ENCODE data around the gene KSR2. TPM values are rescaled to one million over a fixed set of nuclear protein-coding genes. Genes with fewer than 3 reads are reported as not detected.
"Not testable (repeated sequence)": the region's sequence is repeated elsewhere in the genome, so short reads cannot be mapped to it uniquely, and the experiment has no call there.

The KSR2 gene
- polyA plus RNA-seq, 1 donor: 1.2 TPM

DNA sequence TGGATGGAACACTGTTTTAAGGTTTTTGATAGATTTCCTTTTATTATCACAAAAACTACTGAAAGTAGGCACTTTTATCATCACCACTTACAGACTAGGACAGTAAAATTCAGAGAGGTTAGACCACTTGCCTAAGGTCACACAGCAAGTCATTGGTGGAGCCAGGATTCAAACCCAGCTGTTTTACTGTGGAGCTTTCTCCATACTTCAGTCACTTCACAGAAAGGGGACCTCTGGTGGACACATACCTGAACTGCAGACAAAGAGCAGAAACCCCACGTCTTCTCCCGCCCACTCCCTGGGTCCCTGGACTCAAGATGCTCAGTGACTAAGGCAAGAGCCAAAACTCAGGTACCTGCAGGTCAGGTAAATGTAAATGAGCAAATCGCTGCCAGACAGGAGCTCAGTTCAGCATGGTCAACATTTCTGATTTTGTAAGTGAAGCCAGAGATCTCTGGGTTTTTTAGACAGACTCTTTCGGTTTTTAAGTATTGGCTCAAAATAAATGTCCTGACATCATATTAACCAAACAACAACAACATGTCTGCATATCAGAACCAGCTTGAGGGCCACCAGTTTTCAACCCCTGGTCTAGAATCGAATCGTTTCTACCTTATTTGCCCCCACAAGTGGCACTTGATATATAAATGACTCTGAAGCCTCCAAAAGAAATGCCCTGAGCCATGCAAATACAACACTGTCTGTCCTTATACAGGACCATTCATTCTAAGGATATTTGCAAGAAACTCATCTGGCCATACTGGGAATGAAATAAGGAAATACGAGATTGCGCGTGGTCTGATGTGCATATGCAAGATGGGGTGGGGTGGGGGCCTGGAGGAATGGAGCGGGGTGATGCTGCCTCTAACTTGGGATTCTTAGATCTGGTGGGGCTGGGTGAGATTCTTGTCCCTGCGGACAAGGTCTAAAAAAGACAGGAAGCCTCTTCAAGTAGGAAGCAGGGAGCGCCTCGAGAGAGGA is 110.9 kb downstream of the KSR2 start:
- no peak for DNase-seq

DNA sequence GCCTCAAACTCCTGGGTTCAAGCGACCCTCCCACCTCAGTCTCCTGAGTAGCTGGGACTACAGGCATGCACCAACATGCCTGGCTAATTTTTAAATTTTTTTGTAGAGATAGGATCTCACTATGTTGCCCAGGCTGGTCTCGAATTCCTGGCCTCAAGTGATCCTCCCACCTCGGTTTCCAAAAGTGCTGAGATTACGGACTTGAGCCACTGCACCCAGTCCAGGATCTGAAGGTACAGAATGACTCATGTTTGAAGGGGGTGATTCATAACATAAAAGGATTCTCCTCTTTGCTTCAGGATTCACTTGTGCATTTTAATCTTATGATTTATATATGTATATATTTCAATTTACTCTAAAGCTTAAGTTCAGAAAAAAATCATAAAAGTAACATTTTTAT is 111.7 kb downstream of the KSR2 start:
- not testable (repeated sequence) for DNase-seq

DNA sequence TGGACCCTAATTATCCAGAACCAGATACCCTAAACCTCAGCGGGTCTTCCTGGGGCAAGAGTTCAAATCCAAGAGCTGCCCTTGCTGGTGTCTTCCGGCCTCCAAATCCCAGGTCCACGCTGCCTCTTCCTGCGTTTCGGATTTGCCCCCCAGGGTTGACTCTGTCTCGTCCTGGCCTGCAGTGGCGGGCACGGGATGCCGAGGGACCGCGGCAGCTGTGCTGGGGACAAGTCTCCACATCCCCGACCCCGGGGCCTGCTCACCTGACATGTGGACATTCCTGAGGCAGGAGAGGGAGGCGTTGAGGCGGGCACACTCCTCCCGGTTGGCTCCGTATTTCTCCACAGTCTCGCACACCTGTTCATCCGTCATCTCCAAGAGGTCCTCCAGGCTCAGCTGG is 113.6 kb downstream of the KSR2 start:
- DNase-seq: no peak

GRCh38 chr12:117854339-117855012 is 114.3 kb downstream of the KSR2 start:
- no peak for DNase-seq

DNA sequence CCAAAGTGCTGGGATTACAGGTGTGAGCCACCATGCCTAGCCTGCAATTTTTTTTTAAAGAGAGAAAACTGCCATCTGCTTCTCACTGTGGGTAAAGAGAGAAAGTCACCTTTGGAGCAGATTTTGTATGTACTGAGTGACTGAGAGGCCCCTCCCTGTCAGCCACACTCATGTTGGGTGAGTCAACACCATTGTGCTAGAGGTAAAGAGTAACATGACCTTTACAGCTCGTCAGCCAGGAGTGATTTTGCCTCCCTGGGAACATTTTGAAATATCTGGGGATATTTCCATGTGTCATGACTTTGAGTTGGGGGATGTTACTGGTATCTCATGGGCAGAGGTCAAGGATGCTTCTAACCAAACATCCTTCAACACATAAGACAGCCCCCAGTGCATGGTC is 115.2 kb downstream of the KSR2 start:
- no peak for DNase-seq

DNA sequence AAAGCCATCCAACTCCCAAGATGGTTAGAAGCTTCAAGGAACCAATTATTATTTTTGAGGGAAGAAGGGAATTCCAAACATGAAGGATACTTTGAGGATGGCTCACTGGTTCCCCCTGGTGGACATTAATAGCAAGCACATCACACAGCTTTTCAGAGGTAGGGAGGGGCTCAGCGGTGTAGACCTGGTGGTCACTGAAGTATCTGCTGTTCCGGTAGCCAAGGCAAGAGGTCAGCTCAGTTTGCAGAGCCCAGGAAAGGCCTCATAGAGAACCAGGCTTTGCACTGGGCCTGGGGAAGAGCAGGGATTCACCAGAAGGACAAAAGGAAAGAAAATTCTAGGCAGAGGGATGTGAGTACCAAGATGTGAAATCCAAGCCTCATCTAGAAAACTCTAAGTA is 118.7 kb downstream of the KSR2 start:
- DNase-seq: peak; percentile 50

- DNase-seq: no peak
These were observed 121.4 kb downstream of the KSR2 start for GRCh38 chr12:117847371-117847770.

DNA sequence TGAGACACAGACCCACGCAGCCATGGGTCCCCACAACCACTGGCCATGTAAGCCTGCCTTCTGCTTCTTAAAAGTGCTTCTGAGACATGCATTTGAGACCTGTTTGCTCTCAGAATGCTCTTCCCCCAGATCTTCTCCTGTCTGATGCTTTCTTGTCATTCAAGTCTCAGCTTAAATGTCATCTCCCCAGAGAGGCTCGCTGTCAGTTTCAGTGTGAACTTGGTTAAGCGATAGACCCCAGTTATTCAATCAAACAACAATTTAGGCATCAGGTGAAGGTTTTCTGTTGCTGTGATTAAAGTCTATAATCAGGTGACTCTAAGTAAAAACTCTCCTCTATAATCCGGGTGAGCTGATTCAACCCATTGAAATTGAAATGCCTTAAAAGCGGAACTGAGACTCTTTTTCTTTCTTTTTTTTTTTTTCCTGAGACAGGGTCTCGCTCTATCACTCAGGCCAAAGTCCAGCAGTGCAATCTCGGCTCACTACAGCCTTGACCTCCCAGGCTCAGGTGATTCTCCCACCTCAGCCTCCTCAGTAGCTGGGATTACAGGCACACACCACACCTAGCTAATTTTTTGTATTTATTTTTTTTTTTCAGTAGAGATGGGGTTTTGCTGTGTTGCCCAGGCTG is 123.4 kb downstream of the KSR2 start:
- DNase-seq: no peak

DNA sequence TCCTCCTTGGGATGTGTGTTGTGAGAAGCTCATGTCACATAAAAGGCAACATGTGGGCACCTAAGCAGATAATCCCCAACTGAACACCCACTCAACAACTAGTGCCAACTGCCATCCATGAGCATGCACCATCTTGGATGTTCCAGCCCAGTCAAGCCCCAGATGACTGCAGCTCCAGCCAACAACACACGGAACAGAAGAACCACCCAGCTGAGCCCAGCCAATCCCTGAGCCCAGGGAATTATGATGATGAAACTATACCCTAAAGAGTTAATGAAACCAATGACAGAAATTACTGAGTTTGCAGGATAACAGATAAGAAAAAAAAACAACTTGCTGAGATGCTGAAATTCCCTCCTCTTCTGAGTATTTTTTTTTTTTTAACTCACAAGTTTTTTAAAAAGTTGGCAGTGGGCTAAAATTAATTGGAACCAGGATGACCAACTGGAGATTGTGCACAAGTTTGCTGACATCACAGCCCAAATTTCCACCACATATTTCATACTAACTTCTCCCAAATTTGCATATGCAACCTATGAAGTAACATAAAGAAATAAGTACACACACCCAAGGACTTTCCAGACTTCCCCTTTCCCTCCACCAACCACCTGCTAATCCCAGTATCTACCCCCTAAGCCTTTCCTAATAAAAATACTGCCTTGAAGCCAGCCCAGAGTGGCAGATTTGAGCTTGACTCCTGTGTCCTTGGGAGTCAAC is 124.5 kb downstream of the KSR2 start:
- no peak for DNase-seq

- no peak for DNase-seq
These were observed 126.2 kb downstream of the KSR2 start for GRCh38 chr12:117842630-117843029.

GRCh38 chr12:117842220-117842619 is 126.6 kb downstream of the KSR2 start:
- no peak for DNase-seq

DNA sequence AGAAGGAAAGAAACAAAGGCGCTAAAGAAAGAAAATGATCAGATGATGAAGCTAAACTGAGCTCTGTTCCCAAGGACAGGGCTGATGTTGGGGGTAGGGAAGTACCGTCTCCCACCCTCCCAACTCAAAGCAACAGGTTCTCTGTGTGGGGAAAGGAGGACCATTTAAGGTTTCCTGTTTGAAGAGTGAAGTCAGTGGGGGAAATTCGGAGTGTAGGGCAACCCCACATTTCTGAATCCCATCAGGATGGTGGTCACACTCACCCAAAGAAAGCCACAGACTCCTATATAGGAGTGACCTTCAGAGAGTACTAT is 131.1 kb downstream of the KSR2 start:
- no peak for DNase-seq

DNA sequence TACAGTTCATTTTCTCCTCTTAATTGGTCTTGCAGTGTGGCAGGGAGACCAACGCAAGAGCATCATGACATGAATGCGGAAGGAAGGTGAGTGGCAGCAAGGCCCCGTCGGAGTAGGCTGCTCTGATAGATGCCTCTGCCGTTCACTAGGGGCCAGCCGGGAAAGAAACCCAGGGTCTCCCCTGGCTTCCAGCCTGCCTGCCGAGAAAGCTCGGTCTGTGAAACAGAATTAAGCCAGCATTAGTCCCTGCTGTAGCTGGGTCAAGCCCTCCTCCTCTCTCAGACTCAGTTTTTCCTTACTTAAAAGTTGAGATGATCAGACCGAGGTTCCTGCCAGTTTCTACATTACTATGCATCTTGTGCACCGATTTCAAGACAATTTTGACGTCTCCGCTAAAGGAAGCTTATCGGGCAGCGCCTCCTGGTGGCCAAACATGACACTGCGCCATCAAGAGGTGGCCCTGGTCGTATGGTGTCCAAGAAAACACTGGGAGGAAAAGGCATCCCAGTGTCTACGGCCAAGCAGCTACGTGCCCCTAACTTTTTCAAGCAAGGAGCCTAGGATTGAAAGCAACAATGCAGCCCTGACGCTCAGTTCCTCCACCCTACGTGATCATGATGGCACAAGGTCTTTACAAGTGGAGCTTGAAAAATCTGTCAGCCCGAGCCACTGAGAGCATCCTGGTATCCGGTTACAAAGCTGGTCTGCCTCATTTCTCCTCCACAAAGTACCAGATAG is 131.6 kb downstream of the KSR2 start:
- peak; percentile 73 for DNase-seq

GRCh38 chr12:117836476-117836875 is 132.3 kb downstream of the KSR2 start:
- DNase-seq: no peak

DNA sequence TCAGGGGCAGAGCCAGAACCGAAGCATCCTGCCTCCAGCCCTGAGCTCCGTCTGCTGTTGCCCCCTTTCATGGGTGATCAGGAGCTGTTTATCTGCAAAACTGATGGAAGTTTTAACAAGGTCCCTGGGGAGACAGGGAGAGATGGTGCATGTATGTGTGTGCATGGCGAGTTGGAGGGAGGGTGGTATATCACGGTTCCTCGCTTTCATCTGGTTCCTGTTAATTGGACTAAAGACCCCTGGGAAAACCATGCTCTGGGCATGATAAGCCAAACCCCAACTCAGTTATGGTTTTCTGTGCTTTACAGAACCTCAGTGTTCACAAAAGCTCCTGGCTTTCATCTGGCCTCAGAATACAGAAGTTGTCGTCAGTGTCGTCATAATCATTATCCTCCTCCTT is 133.6 kb downstream of the KSR2 start:
- DNase-seq: no peak

DNA sequence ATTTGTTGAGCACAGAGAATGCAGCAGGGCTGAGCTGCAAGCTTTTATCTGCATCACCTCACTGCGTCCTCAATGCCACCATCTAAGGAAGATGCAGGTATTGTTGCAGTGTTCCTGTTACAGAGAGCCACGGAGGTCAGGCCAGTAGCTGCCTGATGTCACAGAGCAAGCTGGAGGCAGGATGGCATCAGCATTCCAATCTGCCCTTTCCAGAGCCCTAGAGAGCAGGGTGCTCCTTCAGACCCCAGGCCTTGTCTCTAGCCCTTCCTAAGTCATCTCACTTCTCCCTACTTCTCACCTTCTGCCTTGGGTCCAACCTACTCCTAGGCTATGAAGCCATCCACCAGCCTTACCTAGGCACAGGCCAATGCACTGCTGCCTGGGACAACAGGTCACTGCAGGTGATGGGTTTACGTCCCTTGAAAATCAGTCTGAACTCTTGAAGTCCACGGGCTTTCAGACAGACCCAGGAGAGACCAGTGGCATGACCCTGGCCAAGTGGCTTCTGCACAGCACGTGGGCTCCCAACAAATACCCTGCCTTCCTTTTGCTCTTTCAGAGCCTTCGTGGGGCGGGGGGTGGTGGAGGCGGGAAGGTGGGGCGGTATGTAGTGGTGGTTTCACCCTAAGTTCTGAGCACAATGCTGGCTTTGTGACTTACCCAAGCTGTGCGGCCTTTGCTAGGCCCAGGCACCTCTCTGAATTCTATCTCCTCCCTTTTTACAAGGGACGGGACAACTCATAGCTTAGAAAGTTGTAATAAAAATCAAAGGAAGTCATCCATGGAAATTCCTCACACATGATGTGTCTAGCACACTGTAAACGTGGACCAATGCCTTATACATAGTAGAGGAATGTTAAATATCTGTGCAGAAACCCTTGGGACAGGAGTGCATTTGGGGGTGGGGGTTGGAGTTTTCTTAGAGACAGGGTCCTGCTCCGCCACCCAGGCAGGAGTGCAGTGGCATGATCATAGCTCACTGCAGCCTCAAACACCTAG is 136.0 kb downstream of the KSR2 start:
- DNase-seq: no peak

- DNase-seq: no peak
These were observed 138.3 kb downstream of the KSR2 start for GRCh38 chr12:117830471-117830870.

DNA sequence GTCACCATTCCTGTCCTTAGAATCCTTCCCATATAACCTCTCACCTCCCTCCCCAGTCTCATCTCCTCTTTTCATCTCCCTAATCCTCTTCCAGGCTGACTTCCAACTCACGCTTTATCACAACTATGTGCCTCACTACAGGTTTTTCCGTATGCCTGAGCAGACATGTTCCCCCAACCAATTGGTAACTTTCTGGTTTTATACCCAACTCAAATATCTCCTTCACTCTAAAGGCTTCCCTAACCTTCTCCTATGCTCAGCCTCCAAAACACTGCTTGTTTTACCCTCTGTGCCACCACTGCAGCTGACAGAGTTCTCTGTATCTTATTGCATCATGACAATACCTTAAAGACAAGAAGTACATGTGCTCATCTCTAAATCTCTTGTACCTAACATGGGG is 139.7 kb downstream of the KSR2 start:
- no peak for DNase-seq

- no peak for DNase-seq
These were observed 141.1 kb downstream of the KSR2 start for GRCh38 chr12:117827660-117828059.

DNA sequence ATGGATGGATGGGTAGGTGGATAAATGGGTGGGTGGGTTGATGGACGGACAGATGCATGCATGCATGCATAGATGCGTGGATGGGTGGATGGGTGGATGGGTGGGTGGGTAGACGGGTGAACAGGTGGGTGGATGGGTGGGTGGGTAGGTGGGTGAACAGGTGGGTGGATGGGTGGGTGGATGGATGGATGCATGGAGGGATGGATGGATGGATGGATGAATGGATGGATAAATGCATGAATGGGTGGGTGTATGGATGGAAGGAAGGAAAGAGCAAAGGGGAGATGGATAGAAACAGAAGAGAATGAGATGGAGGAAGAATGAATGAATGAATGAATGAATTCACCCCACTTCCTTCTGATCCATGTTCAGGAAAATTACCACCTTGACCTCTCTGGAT is 143.0 kb downstream of the KSR2 start:
- DNase-seq: no peak
